ENCODE results near the gene DENND11.
A peak's percentile ranks its signal among the peaks of the same experiment; 100 is the strongest.
"Not testable (repeated sequence)": the region's sequence is repeated elsewhere in the genome, so short reads cannot be mapped to it uniquely, and the experiment has no call there.

The DENND11 gene

DNA sequence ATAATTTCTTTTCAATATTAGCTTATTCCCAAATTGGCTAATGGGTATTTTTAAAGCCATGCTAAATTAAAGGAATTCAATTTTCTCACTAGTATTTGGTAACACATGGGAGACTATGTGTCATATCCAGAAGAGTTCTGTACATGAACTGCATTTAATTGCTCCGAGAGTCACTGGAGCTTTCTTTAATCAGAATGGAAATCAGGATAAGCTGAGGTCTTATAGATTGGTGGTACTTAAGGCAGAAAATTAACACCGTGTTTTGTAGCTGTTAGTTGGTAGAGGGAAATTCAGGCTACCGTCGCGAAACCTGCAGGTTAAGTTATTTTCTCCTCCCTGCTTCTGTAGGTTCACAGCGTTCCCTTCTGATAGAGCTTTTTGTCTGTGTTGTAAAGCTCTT, 6.4 kb upstream of the DENND11 start, which contains the start of gene WEE2:
TSS of gene WEE2 (plus strand) at position 3 of the 400 bp plus-strand sequence. CDS start 406 bp downstream, outside the sequence.
- DNase-seq (ENCODE audit: low read depth) = no peak

DNA sequence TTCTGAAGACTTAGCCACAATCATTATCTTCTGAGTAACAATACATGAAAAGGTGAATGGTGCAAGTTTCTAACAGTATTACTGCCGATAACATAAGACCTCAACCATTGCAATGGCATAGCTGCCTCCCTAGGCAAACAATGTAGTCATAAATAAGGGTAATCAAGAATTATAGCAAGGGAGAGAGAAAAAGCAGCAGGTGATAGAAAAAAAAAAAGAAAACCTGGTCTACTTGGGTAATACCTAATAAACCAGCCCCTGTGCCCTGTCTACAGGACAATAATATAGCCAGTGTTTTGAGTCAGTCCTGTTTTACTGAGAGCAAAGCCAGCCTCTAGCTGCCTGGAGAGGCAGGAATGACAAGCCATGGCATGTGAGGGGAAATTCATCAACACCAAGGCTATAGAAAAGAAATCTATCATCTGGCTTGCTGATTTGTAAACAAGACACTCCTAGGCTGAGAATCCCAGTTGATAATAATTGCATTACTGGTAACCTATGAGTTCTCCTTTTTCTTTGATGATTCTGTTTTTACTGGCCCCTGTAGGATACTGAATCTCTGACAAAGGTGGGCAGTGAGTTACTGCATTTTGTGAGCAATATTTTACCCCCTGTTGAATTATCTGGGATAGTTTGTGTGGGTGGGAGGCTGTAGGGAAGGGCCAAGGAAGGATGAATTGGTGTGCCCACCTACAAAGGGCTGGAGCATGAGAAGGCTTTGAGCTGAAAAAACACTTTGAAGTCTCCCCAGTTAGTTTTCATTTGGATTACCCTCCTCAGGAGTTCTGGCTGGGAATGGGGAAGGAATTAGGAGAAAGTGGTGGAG, 4.5 kb upstream of the DENND11 start:
- no peak for DNase-seq (ENCODE audit: low read depth)

DNA sequence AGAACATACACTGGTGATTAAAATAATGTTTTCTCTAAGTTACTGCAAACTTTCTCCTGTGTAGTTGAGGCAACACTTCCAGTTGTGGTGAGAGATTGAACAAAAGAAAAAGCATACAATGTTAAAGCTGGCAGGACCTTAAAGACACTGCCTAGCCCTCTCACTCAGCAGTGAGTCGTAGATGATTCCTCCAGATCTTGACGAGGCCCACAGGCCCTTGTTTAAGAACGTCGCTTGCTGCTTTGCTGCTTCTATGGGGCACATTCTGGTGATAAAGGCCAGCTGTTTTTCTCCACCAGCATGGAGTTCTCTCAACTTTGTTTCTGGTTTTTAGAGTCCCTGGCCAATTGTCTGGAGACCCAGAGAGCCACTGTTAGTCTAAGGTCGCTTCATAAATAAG, 2.8 kb upstream of the DENND11 start:
- DNase-seq (ENCODE audit: low read depth) = no peak

DNA sequence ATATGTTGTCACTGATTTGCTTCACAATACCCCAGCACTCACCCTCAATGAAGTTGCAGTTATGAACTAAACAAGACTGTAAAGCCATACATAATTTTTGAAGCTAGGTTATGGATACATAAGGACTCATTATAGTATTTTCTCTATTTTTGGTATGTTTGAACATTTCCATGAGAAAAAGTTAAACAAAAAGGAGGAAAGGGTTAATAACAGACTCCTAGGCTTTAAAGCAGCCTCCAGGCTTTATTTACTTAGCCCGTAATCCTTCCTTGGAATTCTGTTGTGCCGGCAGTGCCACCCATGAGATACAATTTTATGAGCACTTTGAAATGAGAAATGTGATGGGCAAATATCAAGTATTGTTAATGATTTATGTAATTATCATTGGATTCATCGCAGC, 2.1 kb upstream of the DENND11 start:
- DNase-seq (ENCODE audit: low read depth) = no peak

DNA sequence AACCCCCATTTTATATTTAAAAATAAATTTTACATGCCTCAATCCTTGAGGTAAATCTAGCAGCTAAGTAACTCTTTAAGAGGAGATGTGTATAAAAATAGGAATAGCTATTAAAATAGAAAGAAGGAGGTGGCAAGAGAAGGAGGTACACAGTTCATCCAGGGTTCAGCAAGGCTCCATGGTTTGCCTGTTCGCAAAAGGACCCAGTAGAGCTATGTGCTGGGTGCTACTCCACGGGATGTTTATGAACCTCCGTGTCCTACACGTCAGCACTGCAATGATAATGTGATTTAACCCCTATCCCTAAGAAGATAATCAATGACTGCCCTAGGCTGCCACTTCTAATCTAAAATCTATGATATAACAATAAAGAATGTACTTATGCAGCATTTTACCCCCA, 926 bp upstream of the DENND11 start:
- DNase-seq (ENCODE audit: low read depth) = no peak

DNA sequence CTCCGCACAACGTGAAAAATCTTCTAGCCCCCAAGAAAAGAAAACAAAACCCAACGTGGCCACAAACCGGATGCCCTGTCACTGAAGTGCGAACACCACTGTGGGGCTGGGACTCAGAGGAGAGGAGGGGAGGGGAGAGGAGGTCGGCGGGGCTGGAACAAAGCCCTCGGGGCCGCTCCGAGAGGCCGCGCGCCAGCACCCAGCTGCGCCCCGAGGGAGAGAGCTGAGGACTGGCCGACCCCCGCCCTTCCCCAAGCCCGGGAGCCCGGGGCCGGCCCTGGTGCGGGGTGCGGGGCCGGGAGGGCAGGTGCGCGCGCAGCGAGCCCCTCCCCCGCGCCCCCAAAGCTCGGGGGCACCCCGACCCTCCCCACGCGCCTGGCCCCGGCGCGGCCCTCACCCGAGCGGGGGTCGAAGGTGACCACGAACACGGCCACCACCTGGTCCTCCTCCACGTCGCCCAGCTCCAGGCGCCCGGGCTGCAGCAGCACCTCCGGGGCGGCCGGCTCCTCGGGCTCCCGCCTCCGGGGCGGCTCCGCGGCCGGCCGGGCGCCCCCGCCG, 398 bp downstream of the DENND11 start:
- DNase-seq (ENCODE audit: low read depth) = no peak

DNA sequence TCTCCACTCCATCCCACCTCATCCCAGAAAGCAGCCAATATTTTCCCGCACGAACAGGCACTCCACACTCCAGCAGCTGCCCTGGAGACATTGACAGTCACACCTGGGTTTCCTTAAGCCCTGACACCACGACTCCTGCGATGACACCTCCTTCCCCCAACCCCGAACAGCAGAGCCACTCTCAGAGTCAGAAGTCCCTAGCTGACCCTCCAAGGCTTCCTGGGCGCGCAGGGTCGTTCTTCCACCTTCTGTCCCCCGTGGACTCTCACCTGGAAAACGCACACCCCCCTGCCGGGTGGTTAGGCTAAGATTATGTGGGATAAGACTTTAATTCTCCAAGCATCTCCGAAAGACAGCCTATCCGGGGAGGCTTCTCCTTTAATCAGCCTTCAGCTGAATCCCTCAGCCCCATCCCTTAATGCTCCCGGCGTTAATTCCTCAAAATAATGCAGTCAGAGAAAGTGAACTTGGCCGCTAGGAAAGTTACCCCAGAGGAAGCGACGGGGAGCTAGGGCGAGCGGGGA, 1.1 kb downstream of the DENND11 start:
- DNase-seq (ENCODE audit: low read depth) = no peak

DNA sequence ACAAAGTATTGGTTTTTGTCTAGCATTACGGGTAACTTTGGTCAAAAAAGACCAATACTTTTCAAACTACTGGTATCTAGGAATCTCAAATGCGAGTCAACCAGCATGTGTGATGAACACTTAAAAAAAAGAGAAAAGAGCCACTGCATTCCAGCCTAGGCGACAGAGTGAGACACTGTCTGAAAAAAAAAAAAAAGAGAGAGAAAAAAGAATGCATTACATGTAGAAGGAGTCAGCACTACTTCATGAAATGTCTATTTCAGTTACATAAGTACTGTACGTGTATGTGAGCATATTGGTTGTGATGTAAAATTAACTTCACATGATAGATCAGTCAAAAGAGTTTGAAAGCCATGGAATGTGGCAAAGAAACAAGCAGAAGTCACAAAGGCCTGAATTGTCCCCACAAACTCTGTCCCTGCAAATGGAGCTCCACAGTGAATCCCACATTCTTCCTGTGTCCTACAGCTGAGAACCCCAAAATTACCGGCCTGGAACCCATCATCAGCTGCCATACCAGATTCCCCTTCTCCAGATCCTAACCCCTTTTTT, 1.6 kb downstream of the DENND11 start:
- DNase-seq (ENCODE audit: low read depth) = no peak

DNA sequence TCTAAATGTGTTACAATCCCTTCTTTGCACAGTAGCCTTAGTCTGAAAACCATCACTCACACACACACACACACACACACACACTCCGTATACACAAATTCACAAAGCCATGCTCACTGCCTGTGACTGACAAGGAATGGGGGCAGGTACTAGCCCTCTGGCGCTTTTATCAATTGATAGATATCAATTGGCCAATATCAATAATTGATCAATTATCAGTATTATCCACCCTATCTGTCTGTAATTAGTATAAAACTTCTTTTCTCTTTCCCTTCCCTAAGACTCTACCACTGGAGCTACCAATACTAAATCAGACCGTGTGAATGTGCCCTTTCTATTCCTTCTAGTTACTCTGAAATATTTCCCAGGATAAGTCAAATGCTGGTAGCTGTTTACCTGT, 2.1 kb downstream of the DENND11 start:
- DNase-seq (ENCODE audit: low read depth) = no peak

DNA sequence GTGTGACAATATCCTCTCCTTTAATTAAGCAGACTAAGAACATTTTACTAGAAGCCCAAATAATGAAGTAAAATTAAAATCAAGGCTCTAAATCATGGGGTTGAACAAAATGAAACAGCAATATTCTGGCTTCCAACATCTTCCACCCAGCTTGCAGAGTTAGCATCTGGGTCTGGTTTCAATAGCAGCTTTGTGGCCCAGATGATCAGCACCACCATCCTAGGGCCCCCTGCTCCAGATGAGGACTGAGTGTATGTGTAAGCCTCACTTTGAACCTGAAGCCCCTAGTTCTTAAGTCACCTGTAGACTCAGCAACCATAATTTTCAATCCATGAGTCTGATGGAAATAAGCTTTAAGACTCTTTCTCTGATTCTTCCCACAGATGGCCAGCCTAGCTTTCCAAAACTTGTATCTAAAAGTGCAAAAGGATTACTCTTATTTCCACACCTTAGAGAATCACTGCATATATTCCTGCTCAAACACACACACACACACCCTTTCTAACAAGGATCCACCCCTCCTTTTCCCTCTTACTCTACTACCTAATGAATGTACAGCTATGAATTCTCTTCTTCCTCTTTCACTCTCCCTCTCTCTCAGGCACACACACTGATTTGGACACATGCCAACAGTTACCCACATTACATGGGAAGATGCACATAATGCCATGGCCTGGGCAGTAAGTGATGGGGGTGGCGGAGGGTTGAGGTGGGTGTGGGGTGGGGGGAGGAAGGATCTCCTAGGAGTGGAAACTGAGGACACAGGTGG, 3.5 kb downstream of the DENND11 start:
- DNase-seq (ENCODE audit: low read depth) = no peak

DNA sequence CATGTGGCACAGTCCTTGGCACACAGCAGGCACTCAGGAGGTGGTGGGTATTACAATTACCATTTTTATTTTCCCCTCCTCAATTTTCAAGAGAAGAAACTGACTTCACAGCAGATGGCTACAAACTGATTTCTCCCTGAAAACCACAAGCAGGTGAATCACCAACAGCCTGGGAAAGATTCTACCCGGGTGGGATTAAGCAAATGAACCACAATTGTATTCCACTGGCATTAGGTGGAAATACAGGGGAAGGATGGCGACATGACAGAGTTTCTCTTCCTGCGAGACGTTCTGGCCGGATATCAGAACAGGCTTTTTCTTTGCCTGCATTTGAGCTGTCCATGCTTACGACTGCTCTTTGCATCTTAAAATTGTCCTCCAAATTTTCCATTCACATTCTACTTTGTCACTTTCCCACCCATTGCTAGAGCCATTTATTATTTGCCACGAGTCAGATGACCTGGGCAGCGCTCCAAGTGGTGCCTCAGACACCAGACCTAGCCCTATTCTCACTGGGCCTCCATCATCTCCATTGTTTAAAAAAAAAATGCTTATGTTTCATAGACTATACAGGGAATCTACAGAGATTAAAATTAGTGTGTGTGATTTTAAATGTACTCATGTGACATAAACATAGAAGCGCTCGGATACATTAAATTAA, 4.6 kb downstream of the DENND11 start:
- peak; percentile 8 for DNase-seq (ENCODE audit: low read depth)

DNA sequence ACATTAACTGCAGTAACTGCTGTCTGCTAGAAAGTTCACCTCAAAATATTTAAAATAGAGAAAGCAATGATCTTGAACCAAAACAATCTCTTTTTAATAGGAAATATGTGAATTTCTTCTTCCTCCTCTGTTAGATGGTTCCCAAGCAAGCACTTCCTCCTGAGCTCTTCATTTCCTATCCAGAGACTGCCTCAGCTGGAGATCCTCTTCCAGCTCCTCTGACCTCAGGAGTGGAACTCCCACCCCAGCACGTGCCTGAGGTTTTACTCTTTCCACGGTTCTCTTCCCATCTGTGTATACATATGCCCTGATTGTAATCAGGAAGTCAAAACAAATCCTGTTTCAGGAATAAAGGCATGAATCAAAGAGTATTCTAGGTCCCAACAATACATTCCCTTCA, 5.6 kb downstream of the DENND11 start:
- DNase-seq (ENCODE audit: low read depth) = no peak

DNA sequence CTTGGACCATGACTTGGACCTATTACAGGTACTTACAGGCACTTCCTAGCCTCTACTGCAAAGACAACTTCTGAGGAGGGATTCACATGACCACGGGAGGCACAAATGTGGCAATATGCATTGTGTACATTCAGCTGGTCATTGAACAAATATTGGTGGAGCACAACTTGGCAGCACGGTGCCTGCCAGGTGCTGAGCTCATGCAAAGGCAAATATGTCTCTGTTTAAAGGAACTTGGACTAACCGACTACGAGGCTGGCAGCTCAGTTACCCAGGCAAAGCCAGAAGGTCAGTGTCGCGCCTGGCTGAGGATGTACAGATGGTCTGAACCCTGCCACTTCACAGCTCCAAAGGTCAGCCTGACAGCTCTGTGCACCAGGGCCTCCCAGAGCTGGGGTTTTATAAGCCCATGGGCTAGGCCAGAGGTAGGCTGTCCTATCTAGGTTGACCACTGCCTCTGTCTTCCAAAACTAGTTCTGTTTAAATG, 6.1 kb downstream of the DENND11 start:
- DNase-seq (ENCODE audit: low read depth) = no peak

DNA sequence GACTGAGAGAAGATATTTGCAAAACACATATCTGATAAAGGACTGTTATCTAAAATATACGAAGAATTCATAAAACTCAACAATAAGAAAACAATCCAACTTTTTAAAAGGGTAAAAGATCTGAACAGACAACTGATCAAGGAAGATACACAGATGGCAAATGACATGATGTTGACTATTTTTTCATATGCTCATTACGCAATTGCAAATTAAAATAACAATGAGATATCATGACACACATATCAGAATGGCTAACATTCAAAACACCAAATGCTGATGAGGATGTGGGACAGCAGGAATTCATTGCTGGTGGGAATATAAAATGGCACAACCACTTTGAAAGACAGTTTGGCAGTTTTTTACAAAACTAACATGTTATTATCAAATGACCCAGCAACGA, 8.9 kb downstream of the DENND11 start:
- DNase-seq (ENCODE audit: low read depth) = no peak

DNA sequence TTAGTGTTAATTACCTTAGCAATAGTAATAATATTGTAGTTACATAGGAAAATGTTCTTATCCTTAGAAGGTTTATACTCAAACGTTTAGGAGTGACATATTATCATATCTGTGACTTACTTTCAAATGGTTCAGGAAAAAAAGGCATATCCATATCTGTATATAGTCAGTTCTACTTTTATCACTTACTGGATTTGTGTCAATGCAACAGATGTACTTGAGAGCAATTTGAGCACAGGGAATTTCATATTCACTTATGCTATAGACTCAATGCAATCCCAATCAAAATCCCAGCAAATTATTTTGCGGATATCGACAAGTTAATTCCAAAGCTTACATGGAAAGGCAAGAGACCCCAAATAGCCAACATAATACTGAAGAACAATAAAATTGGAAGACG, 10.0 kb downstream of the DENND11 start:
- DNase-seq (ENCODE audit: low read depth) = no peak

DNA sequence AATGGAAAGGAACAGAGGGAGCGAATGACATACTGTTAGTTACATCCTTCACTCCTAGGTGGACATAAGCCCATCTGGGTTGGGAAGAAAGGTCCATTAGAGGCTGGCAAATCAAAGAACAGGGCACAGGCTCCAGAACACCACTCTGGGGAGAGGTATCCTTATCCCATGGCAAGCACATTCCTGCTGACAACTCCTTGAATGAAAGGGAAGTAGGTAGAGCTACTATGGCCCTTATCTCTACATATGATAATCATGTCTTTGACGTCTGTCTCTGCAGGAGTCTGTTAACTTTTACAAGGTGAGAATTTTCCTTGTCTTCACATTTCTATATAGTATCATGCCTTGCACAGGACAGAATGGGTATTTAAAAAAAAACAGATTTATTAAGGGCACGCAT, 10.4 kb downstream of the DENND11 start:
- DNase-seq (ENCODE audit: low read depth) = no peak

DNA sequence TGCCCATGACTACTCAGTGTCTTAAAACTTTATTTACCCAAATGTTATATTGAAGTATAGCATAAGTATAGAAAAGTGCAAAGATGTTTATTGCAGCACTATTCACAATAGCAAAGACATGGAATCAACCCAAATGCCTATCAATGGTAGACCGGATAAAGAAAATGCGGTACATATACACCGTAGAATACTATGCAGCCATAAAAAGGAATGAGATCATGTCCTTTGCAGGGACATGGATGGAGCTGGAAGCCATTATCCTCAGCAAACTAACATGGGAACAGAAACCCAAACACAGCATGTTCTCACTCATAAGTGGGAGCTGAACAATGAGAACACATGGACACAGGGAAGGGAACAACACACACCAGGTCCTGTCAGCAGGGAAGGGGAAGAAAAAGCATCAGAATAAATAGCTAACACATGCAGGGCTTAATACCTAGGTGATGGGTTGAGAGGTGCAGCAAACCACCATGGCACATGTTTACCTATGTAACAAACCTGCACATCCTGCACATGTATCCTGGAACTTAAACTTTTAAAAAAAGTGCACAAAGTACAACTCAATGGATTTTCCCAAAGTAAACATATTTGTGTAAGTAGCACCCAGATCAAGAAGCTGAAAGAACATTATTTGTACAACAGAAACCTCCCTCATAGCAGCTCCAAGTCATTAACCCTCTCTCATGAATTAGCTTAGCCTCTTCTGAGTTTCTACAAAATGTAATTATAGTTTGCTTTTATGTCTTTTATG, 12.7 kb downstream of the DENND11 start:
- DNase-seq (ENCODE audit: low read depth) = not testable (repeated sequence)

DNA sequence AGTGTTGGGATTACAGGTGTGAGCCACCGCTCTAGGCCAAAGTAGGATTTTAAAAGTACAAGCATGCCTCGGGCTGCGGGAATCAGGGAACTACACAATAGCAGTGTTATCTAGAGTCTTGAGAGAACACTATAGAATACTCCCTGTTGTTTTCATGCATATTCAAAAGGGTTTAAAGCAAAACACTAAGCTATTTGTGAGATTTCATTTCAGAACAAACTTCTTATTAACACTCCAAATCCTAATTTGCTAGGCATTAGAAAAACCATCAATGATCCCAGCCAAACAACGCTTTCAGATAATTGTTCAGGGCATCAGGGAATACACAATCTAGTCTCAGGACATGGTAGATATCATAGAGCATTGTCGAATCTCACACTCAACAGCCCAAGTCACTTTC, 13.9 kb downstream of the DENND11 start:
- DNase-seq (ENCODE audit: low read depth) = no peak

DNA sequence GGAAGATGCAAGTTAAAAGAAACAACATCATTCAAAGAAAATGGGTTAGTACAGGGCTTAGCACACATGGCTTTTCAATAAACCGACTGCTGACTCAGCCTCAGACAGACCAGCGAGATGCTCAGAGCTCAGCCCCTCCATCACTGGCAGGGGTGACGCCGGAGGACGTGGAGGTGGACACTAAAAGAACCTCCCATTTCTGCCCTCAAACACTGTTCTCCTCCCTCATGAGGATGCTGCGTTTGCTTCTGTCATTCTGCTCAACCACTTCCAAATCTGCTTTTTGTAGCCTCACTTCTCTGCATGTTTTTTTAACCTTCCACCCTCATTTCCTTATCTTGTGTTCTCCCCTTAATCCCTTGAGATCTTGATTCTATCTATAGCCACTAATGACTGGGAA, 15.3 kb downstream of the DENND11 start:
- no peak for DNase-seq (ENCODE audit: low read depth)

DNA sequence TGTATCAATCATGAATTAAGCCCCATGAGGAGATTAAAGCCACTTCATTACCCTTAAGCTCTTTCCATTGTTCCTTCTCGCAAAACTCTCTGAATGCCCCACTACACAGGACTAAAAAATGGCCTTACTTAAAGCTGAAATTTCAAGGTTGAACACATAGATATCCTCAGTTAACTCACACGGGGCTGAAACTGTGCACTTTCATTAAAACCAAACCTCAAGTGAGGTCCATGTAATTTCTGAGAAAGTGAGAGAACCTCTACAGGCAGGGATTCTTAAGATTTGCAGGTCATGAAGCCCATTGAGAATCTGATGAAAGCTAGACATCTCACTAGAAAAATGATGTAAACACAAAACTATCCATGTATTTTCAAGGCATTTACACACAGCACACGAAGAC, 15.9 kb downstream of the DENND11 start:
- no peak for DNase-seq (ENCODE audit: low read depth)
